GM21619 (cell line): ENCODE measurements around the gene MAP3K21.

Experiments
- ATAC-seq: cut with Tn5 transposase; IDR thresholded peaks from one replicate; pipeline ENCODE4 v1.9.1; 2021; ENCODE audit not compliant: unreplicated experiment

MAP3K21 gene

DNA sequence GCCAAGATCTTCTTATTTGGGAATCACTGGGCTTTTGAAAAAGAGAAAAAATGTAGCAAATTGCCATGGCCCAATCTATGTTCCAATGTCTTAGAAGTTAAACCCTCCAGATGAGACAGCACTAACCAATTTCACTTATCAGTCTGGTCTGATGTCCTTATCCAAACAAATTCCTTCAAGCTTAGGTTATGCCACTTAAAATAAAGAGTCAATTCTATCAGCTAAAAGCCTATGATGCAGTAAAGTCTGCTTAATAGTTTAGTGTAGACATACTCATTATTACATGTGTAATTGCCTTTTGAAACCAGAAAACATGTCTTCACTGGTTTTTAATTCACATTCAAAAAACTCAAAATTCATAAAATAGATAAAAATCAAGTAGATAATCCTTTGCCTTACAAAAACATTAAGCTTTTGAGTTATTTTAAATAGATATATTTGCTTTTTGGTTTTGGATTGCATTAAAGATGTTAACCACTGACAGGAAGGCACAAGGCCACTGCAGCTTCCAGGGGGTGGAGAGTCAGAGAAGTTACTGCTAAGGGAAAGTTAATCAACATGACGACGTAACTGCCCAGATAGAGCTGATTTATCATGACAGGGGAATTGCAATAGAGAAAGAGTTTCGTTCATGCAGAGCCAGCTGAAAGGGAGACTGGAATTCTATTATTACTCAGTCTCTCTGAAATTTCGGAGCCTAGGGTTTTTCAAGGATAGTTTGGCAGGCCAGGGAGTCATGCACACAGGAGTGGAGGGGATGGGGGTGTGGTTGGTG is 106.1 kb downstream of the MAP3K21 start:
- no peak for ATAC-seq
